Prostate gland (tissue), 2 donors: ENCODE results near the gene SUMO3.

Source experiments
- POLR2A ChIP-seq: fragments of 450-650 bp; IDR thresholded peaks from one replicate; pipeline ENCODE4 v1.6.1; 2016; ENCODE audit warnings: antibody characterized with exemption, mild to moderate bottlenecking
- POLR2AphosphoS5 ChIP-seq: sonication (generic); formaldehyde crosslinking; IDR thresholded peaks from one replicate; pipeline ENCODE4 v1.6.1; 2017; ENCODE audit warnings: antibody characterized with exemption
- TF ChIP-seq, protein P1 (sequence below), 4 experiments: fragments of 200-600 bp in 2 of 4; fragments of 450-650 bp in 2 of 4; sonication (generic) in 2 of 4; IDR thresholded peaks; 1 replicate in 3 of 4; 2 replicates in 1 of 4; pipeline ENCODE4 v1.5.1; 2016 to 2019; ENCODE audit warnings: antibody characterized with exemption in 4 of 4, mild to moderate bottlenecking in 2 of 4, moderate library complexity in 2 of 4

DNA sequence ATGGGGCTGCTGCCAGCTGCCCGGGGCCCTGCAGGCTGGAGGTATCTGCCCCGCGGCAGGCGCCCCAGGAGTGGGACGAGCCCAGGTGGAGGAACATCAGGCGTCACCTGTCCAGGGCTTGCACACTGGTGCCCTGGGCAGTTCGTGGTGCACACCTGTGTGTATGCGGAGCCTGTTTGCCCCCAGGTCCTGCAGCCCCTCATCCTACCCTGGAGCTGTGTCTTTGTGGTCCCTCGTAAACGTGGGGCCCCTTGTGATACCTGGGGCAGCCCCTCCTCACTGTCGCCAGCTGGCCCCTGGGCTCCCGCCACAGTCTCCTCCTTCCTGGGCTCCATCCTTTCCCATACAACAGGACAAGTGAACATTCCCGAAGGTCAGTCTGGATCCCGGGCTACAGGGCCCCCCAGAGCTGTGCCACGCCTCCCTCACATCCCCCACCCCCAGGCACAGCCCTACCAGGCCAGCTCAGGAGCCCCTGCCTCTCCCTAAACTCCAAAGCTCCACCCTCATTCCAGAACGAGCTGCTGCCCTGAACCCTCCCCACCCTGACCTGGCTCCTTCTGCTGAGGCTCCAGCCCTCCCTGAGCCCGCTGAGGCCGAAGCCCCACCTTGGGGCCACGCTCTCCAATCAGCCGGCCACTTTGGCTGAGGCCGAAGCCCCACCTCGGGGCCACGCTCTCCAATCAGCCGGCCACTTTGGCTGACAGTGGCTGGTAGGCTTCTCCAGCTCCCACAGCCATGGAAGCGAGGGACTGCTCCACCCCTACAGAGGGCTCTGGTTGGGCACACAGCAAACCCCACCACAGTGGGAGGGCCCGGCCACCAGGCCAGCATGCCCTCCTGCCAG lies 58.9 kb downstream of the SUMO3 start:
- TF ChIP-seq, protein P1, sequence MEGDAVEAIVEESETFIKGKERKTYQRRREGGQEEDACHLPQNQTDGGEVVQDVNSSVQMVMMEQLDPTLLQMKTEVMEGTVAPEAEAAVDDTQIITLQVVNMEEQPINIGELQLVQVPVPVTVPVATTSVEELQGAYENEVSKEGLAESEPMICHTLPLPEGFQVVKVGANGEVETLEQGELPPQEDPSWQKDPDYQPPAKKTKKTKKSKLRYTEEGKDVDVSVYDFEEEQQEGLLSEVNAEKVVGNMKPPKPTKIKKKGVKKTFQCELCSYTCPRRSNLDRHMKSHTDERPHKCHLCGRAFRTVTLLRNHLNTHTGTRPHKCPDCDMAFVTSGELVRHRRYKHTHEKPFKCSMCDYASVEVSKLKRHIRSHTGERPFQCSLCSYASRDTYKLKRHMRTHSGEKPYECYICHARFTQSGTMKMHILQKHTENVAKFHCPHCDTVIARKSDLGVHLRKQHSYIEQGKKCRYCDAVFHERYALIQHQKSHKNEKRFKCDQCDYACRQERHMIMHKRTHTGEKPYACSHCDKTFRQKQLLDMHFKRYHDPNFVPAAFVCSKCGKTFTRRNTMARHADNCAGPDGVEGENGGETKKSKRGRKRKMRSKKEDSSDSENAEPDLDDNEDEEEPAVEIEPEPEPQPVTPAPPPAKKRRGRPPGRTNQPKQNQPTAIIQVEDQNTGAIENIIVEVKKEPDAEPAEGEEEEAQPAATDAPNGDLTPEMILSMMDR (IDR thresholded peaks at IDR 0.05) = no peak
- TF ChIP-seq POLR2A (no peak), POLR2AphosphoS5 (no peak)
